GM19438 (cell line): ENCODE measurements around the gene MPHOSPH9.

Experiments
- ATAC-seq: cut with Tn5 transposase; IDR thresholded peaks from one replicate; pipeline ENCODE4 v1.9.1; 2021; ENCODE audit warnings: low read depth; ENCODE audit not compliant: unreplicated experiment

Gene MPHOSPH9

GRCh38 chr12:123107926-123108681, 124.8 kb downstream of the MPHOSPH9 start:
- ATAC-seq, result no peak

- ATAC-seq, result no peak
These were observed 126.1 kb downstream of the MPHOSPH9 start for GRCh38 chr12:123106640-123107359.

GRCh38 chr12:123105211-123105826, 127.6 kb downstream of the MPHOSPH9 start:
- ATAC-seq, result no peak

- ATAC-seq, result no peak
These were observed 128.1 kb downstream of the MPHOSPH9 start for GRCh38 chr12:123104809-123105208.
